Measurements from ENCODE around the gene SKAP2. TPM values are rescaled to one million over a fixed set of nuclear protein-coding genes. Genes with fewer than 3 reads are reported as not detected.

Gene SKAP2
- polyA plus RNA-seq, 1 of the 3 experiments (the other 2 are of a cell fraction), result 0.69 TPM

GRCh38 chr7:26779978-26780595 lies 84.3 kb downstream of the SKAP2 start:
- Histone ChIP-seq H3K4me2 (no peak overlapping the region), H3K79me2 (ENCODE audit: insufficient read depth) (no peaks in the 10 kb centered on the region), H3K9me3 (no peaks in the 10 kb centered on the region), H4K20me1 (ENCODE audit: insufficient read depth) (no peaks in the 10 kb centered on the region), H3K27ac (ENCODE audit: low read depth in 2 of 2, low read length in 1 of 2) (no peak overlapping the region), H3K4me1 (ENCODE audit: control insufficient read depth in 1 of 2, insufficient read depth in 2 of 2, low read depth in 1 of 2, low read length in 1 of 2) (no peaks in the 10 kb centered on the region; a peak in 1 of 4 replicates), H3K9me2 (no peaks in the 10 kb centered on the region), H2AFZ (ENCODE audit: low read depth) (no peak overlapping the region), H3F3A (replicated peaks; ENCODE audit: insufficient read depth) (no peaks in the 10 kb centered on the region), H3K27me3 (ENCODE audit: insufficient read depth) (no peaks in the 10 kb centered on the region), H3K36me3 (replicated peaks in 1 of 2; ENCODE audit: control insufficient read depth in 1 of 2, insufficient read depth in 2 of 2, low read length in 1 of 2) (no peaks in the 10 kb centered on the region), H3K9ac (no peak overlapping the region), H3K4me3 (ENCODE audit: low read depth in 2 of 2, low read length in 1 of 2) (no peak overlapping the region)
- TF ChIP-seq GATA2 (CRISPR knock-in tag; IDR thresholded peaks at IDR 0.05), result no peak
- no peak for TF ChIP-seq MXI1 (IDR thresholded peaks at IDR 0.05; ENCODE audit: low read depth, low read length)
- no peak for TF ChIP-seq RXRA (IDR thresholded peaks at IDR 0.05; ENCODE audit: borderline replicate concordance, low read depth)
- TF ChIP-seq RFX5 (IDR thresholded peaks at IDR 0.05; ENCODE audit: low read length), result no peak
- no peak for TF ChIP-seq TAF1 (IDR thresholded peaks at IDR 0.05; ENCODE audit: borderline replicate concordance, low read depth, low read length)
- no peak for TF ChIP-seq RAD21 (IDR thresholded peaks at IDR 0.05; ENCODE audit: low read length)
- TF ChIP-seq IRF3 (IDR thresholded peaks at IDR 0.05; ENCODE audit: low read depth, low read length), result no peak
- TF ChIP-seq CHD2 (IDR thresholded peaks at IDR 0.05; ENCODE audit: low read length, partially characterized antibody), result no peak
- TF ChIP-seq TEAD4 (IDR thresholded peaks at IDR 0.05; ENCODE audit: borderline replicate concordance, insufficient read depth), result no peak
- no peak for TF ChIP-seq YY1 (IDR thresholded peaks at IDR 0.05; ENCODE audit: low read depth)
- no peak for TF ChIP-seq RCOR1 (IDR thresholded peaks at IDR 0.05; ENCODE audit: low read length)
- TF ChIP-seq GABPA (IDR thresholded peaks at IDR 0.05; ENCODE audit: low read depth), result no peak
- no peak for TF ChIP-seq USF1 (IDR thresholded peaks at IDR 0.05; ENCODE audit: borderline replicate concordance, low read depth)
- no peak for TF ChIP-seq FOXM1 (IDR thresholded peaks at IDR 0.05; ENCODE audit: low read depth)
- ChIA-PET POLR2A (no interaction called here), CTCF (interaction anchor here (1.2 to 2.4 kb wide), 2 partner anchors 13 to 97 kb away, joined by 4 to 12 read pairs; no protein-coding TSS in a partner anchor)
- 73% methylated on average over 1 of the region's 1 CpG for WGBS (ENCODE audit: low lambda C conversion rate)
- DNase-seq, result no peak

- peak; percentile 35 for DNase-seq
- Histone ChIP-seq H3K79me2 (ENCODE audit: insufficient read depth) (no peaks in the 10 kb centered on the region), H4K20me1 (ENCODE audit: insufficient read depth) (no peaks in the 10 kb centered on the region), H3K4me3 (ENCODE audit: low read depth in 2 of 2, low read length in 1 of 2) (no peak overlapping the region), H3K36me3 (replicated peaks in 1 of 2; ENCODE audit: control insufficient read depth in 1 of 2, insufficient read depth in 2 of 2, low read length in 1 of 2) (no peaks in the 10 kb centered on the region), H3K9ac (no peak overlapping the region), H3K27me3 (ENCODE audit: insufficient read depth) (no peaks in the 10 kb centered on the region), H3K4me2 (no peak overlapping the region), H3F3A (replicated peaks; ENCODE audit: insufficient read depth) (no peaks in the 10 kb centered on the region), H3K4me1 (ENCODE audit: control insufficient read depth in 1 of 2, insufficient read depth in 2 of 2, low read depth in 1 of 2, low read length in 1 of 2) (no peaks in the 10 kb centered on the region; a peak in 1 of 4 replicates), H3K9me3 (no peaks in the 10 kb centered on the region), H3K27ac (ENCODE audit: low read depth in 2 of 2, low read length in 1 of 2) (no peak overlapping the region), H2AFZ (ENCODE audit: low read depth) (no peak overlapping the region), H3K9me2 (no peaks in the 10 kb centered on the region)
- POLR2A ChIA-PET, result no interaction called here
- CTCF ChIA-PET, result interaction anchor here (0.7 to 1.6 kb wide), 9 partner anchors 25 to 1123 kb away, joined by 3 to 4 read pairs (median 3); no protein-coding TSS in a partner anchor
- TF ChIP-seq RAD21 (IDR thresholded peaks at IDR 0.05; ENCODE audit: low read length), result peak; percentile 55
- no peak for TF ChIP-seq TCF12 (IDR thresholded peaks at IDR 0.05)
- peak; percentile 17; the same call in 1 of the 2 replicates for TF ChIP-seq SMC3 (IDR thresholded peaks at IDR 0.05; ENCODE audit: low read depth, low read length)
- no peak for TF ChIP-seq SIN3A (IDR thresholded peaks at IDR 0.05; ENCODE audit: borderline replicate concordance, low read depth, low read length)
- no peak for TF ChIP-seq EP300 (IDR thresholded peaks at IDR 0.05; ENCODE audit: borderline replicate concordance in 1 of 2, low read depth in 1 of 2, low read length in 1 of 2)
- TF ChIP-seq TAF1 (IDR thresholded peaks at IDR 0.05; ENCODE audit: borderline replicate concordance, low read depth, low read length), result no peak
- TF ChIP-seq REST (IDR thresholded peaks at IDR 0.05; ENCODE audit: low read depth, low read length), result no peak
- no peak for TF ChIP-seq MEF2A (IDR thresholded peaks at IDR 0.05; ENCODE audit: borderline replicate concordance, low read depth)
- no peak for TF ChIP-seq YY1 (IDR thresholded peaks at IDR 0.05; ENCODE audit: low read depth)
- no peak for TF ChIP-seq FOXJ3 (CRISPR knock-in tag; IDR thresholded peaks at IDR 0.05)
- no peak for TF ChIP-seq PBX3 (IDR thresholded peaks at IDR 0.05)
- TF ChIP-seq ELF1 (IDR thresholded peaks at IDR 0.05), result no peak
Observed at GRCh38 chr7:26777385-26777784, 87.0 kb downstream of the SKAP2 start.
